ENCODE measurements around the gene RFC4.
"Not testable (repeated sequence)": the region's sequence is repeated elsewhere in the genome, so short reads cannot be mapped to it uniquely, and the experiment has no call there.

RFC4 gene, protein sequence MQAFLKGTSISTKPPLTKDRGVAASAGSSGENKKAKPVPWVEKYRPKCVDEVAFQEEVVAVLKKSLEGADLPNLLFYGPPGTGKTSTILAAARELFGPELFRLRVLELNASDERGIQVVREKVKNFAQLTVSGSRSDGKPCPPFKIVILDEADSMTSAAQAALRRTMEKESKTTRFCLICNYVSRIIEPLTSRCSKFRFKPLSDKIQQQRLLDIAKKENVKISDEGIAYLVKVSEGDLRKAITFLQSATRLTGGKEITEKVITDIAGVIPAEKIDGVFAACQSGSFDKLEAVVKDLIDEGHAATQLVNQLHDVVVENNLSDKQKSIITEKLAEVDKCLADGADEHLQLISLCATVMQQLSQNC

DNA sequence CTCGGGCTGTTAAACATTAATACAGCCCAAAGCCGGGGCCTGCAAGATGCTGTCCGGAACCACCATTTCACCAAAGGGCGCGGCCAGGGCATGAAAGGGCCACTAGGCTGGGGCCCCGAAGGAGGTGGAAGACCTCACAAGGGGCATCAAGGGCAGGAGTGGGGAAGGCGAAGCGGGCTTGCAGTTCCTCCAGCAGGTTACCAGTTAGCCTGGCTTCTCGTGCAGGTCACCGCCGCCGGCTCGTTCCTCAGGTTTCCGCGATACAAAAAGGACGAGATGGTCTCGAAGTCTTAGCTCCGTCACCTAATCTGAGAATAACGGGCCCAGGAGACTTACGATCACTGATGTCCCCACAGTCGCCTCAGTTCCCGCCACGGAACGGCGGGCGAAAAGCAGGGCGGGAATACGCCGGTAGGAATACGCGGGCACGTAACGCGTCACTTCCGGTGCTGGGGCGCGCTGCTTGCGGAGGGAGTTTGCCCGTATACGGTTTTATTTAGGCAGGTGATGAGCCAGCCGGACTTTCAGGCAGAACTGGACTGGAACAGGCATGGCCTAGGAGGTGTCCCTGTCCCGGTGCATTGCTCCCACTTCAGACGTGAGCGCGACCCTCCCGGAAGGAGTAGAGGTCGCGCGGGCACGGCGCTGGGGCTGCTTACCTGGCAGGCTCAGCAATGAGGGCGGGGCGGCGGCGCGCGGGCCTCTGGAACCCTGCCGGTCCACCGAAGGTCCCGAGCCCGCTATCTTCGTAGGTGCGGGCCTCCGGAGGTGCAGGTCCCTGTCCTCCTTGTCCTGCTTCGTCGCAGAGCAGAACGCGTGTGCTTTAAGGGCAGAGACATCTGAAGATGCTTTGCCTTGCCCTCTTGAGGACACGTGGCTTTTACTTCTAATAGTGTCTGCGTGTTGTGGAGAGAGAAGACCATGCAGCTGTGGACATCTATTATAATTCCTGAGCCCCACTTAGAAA lies at the start of gene RFC4:
TSS of gene RFC4 (minus strand) at position 394 of the 967 bp plus-strand sequence. CDS start 1,769 bp downstream, outside the sequence.
- peak; percentile 77 to 83 for DNase-seq

DNA sequence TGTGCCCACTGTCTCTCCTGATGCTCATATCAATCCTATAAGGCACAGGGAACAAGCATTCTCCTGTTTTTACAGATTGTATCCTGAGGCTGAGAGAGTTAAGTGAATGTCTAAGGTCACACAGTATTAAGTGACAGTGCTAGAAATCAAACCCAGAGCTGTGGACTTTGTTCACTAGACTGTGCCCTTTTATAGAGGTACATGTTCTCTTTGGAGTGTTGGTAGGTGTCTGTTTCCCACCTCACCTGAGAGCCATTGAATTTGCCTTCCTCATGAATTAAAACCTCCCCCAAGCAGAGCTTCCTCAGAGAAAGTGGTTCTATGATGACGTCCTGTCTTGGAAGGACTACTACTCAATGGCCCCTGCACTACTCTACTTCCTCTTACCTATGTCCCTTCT lies 48.7 kb upstream of the RFC4 start:
- no peak for DNase-seq

DNA sequence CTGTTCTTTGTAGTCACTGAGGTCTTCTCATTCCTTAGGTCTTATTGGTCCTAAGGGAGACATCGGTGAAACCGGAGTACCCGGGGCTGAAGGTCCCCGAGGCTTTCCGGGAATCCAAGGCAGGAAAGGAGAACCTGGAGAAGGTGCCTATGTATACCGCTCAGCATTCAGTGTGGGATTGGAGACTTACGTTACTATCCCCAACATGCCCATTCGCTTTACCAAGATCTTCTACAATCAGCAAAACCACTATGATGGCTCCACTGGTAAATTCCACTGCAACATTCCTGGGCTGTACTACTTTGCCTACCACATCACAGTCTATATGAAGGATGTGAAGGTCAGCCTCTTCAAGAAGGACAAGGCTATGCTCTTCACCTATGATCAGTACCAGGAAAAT lies 47.9 kb upstream of the RFC4 start:
- DNase-seq, result no peak

DNA sequence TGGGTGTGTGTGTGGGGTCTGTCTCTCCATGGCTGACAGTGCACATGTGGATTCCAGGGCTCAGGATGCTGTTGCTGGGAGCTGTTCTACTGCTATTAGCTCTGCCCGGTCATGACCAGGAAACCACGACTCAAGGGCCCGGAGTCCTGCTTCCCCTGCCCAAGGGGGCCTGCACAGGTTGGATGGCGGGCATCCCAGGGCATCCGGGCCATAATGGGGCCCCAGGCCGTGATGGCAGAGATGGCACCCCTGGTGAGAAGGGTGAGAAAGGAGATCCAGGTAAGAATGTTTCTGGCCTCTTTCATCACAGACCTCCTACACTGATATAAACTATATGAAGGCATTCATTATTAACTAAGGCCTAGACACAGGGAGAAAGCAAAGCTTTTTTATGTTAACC lies 46.7 kb upstream of the RFC4 start:
- no peak for DNase-seq

DNA sequence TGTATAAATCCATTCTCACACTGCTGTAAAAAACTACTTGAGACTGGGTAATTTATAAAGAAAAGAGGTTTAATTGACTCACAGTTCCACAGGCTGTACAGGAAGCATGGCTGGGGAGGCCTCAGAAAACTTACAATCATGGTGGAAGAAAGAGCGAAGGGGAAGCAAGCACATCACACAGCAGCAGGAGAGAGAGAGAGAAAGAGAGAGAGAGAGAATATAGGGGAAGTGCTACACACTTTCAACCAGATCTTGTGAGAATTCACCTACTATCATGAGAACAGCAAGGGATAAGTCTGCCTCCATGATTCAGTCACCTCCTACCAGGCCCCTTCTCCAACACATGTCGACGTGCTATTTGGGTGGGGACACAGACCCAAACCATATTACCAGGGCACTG lies 45.6 kb upstream of the RFC4 start:
- not testable (repeated sequence) for DNase-seq

DNA sequence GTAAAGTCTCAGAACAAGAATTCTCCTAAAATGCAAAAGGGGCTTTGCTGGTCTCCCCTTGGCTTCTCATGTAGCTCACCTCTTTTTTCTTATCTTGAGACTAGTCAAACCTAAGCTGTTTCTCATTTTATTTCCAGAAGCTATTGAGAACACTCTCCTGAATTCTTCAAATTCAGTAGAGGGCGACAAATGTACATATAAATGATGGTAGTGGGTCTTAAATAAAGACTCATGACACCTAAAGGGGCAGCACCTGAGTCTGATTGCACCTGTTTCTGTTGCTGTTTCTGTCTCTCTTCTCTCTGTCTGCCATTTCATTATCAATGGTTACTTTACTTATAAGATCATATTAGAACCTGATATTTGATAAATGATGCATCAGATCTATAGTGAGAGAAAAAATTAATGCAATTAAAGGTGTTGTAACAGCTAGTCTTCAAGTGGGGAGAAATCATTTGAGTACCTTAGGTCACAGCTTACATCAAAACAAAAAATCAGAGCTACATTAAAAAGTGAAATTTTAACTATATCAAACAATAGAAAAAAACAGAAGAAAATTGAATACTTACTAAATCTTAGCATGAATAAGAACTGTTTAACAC lies 43.2 kb upstream of the RFC4 start:
- peak; percentile 28 to 77 for DNase-seq

DNA sequence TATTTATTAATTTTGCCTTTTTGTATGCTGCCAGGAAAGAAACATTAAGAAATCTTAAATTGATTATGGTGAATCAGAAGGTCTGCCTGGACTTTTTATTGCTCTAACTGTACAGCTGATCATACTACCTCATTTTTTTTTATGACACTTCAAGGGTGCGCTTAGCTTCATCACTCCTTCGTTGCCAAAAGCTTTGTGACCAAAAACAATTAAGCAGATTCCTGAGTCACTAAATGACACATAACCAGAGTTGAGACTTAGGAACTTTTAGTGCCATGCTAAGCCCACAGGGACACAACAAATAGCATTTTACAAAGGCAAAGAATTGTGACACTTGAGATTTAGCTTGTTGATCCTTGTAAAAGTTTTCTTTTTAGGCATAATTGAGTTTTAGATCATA lies 41.2 kb upstream of the RFC4 start:
- DNase-seq, result no peak

DNA sequence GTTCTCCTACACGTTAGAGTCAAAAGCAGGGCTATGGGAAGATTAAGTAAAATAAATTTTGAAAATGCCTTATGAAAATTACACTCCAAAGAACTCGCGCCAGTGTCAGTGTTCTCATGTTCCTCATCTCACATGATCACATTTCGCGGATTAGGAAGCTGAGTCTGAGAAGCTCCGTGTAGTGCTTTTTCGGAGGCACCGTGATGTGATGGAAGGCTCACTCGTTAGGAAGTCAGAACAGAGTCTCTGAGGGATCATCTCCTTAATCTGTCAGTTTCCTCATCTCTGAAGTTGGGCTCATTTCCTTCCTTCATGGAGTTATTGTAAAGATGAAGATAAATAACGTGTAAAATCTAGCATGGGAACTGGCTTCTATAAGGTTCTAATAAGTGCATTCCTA lies 39.5 kb upstream of the RFC4 start:
- DNase-seq, result no peak

DNA sequence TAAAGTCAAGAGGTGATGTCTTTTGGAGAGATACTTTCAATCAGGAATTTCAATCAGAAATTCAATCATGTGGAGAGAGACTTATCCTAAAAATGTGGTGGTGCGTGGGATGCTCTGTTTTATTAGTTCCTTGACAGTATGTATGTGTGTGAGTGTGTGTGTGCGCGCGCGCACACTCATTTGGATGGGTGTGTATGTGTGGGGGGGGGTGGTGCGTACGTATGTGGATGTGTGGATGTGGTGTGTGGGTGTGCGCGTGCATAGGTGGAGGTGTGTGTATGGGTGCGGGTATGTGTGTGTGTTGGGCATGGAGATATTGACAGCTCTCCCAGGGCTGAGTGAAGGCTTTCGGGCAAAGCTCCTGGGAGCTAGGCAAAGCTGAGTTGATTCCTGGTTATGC lies 38.6 kb upstream of the RFC4 start:
- no peak for DNase-seq

DNA sequence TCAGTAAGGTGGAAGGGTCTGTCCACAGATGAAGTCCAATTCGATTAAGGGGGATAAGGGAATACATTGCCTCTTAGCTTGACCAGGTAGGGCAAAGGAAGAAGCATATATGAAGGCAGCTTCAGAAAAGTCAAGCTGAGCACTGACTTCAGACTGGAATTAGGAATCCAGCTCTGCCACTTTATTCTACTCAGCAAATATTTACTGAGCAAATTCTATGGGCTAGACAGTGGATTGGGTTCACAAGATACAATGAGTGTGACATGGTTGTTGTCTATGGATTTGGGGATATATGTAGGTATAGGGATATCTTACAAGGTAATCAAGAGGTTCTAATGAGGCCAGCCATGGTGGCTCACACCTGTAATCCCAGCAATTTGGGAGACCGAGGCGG lies 36.8 kb upstream of the RFC4 start:
- DNase-seq, result no peak

DNA sequence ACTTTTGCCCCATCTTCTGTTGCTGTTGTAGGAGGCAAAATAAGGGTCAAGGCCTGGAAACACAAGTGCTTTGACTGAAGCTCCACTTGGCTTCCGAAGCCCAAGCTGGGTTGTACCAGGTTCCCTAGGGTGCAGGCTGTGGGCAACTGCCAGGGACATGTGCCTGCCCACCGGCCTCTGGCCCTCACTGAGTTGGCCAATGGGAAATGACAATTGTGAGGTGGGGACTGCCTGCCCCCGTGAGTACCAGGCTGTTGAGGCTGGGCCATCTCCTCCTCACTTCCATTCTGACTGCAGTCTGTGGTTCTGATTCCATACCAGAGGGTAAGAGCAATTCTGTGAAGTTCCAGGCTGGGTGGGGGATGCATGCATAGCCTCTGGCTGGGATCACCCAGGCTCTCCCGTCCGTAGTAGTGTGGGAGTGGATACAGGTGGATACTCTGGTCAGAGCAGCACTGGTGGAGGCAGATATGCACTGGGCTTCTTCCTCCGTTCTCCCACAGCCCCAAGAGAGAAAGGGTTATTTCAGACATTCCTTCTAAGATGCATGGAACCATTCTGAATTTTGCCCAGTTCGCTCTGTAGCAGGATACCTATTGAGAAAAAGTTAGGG lies 36.2 kb upstream of the RFC4 start, which contains the start of gene ADIPOQ:
TSS of gene ADIPOQ (plus strand) at position 285 of the 613 bp plus-strand sequence. CDS start 10,349 bp downstream, outside the sequence.
- no peak for DNase-seq

DNA sequence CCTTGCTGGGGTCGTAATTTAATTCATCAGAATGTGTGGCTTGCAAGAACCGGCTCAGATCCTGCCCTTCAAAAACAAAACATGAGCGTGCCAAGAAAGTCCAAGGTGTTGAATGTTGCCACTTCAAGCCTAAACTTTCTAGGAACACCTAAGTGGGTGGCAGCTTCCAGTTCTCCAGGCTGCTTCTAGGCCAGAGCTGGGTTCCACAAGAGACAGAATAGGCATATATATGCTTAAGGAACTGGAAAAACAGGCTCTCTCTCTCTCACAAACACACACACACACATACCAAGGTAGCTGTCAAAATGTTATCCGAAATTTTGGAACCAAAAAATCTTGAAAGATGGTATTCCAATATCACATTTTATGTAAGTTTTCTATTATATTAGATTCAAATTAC lies 35.3 kb upstream of the RFC4 start:
- DNase-seq, result no peak

DNA sequence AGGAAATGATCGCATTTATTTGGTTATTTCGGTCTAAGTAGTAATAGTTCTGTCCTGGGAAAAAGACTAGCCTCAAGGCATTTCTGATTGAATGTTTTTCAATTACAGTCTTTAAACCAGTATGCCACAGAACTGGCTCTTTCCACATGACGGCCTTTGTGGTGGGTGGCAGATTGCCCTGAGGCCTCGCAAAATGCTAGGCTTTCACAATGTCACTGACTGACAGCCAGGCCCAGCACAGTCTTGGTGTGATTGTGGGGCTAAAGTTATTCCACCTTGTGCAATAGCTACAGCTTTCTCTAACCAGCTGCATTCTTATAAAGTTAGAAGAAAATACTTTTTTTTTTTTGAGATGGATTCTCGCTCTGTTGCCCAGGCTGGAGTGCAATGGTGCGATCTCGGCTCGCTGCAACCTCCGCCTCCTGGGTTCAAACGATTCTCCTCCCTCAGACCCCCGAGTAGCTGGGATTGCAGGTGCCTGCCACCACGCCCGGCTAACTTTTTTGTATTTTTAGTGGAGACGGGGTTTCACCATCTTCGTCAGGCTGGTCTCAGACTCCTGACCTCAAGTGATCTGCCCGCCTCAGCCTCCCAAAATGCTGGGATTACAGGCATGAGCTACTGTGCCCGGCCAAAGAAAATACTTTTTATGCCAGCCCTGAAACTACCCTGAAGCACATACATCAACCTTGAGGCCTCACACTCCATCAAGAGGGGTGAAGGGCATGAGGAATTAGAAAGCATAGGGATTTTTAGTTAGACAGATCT lies 33.8 kb upstream of the RFC4 start:
- no peak for DNase-seq

DNA sequence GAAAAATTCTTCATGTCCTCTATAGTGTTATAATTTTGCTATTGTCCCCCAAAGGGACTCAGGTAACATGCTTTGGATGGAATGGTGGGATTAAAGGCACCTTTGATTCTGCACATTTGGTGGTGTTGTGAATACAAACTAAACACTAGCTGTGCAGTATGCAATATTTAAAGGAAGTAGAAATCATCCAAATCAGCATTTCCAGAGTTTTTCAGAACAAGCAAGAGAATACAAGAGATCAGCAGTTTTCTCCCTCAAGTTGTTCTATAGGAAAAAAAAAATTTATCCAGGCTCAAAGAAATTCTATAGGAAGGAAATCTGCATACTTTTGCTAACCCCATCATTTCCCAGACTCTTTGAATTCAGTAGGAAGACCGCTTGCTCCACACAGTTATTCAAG lies 26.0 kb upstream of the RFC4 start:
- no peak for DNase-seq

DNA sequence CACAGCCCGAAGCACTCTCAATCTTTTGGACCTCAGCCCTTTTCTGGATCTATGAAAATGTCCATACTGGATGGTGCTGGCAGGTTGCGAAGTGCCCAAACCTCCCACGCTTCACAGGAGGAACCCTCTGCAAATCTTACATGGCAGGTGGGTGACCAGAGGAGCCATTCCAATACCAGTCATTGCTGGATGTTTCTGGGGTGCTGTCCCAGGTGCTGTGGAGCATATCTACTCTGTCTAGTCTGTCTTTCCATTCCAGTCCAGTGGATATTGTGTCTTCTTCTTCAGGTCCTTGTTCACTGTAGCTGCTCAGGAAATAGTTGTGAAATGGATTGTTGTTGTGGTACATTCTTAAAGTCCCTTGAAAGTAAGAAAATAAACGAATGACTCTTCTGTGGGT lies 25.5 kb upstream of the RFC4 start:
- no peak for DNase-seq

DNA sequence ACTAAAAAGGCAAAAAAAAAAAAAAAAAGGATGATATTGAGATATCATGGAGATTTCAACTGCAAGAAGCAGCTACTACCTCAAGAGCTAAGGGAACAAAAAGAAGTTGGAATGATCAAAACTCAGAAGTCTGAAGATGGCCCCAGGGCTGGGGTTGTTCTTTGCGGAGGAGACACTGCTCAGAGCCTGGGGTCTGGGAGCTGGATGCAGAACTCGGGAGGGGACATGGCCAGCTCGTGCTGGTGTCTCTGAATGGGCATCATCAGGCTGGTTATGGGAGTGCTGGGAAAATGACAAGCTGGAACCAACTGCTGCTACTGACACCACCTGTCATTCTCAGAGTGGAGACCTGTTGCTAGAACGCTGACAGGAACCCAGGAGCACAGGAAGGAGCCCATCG lies 22.1 kb upstream of the RFC4 start:
- no peak for DNase-seq

DNA sequence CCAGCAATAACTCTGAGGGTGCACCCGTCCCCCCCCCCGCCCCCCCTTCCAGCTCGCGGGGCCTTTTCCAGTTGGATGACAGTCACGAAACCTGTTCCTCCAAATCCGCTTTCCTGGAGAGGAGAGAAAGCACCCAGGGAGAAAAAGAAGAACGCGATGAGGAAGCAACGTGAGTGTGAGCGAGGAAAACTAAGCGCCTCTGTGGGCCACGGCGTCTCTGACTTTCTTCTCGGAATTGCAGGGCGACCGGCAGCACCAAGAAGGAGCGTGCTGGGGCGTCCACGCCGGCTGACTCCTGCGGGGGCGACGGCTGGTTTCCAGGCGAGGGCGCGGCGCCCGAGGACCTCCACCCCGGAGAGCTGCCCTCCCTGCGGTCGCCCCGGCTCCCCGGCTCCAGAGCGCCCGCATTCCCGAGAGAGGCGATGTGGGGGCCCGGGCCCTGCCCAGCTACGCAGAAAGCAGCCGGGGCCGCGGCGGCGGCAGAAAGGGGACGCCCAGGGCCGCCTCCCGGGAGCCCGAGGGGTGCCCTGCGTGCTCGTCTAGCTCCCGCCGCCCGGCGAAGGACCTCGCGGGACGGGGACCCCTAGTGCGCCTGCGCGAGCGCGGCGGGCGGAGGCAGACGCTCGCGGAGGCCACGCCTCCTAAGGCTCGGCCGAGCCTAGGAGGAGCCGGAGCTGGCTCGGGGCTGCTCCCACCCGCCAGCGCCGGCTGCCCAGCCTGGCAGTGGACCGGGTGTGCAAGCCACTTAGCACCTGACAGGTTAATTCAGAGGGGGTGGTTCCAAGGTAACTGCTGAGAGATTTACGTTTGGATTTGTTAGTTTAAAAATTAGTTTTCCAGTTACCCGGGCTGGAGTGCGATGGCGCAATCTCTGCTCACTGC lies 20.9 kb upstream of the RFC4 start:
- DNase-seq, result peak; percentile 87 to 88

DNA sequence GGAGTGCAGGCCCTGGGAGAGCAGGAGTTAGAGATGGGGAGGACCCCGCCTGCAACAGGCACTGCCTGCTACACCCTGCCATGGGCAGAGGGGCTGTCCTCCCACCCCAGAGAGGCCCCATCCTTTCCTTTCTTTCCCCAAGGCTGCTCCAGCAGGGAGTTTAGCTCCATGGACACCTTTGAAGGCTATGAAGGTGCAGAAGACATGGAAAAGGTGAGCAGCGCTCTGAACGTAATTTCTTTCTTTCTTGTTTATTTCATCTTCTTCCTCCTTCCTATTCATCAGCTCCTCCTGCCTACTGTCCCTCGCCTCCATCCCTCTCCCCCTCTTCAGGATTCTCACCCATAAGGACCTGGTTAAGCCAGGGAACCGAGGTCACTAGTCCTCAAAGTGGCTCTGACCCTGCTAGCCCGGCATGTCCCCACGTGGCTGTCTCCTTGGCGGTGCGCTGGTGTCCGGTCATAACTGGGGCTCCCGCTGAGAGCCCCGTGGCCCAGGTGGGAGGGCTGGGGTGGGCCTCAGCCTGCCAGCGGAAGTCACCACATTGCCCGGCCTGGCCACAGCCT lies 20.2 kb upstream of the RFC4 start:
- no peak for DNase-seq

DNA sequence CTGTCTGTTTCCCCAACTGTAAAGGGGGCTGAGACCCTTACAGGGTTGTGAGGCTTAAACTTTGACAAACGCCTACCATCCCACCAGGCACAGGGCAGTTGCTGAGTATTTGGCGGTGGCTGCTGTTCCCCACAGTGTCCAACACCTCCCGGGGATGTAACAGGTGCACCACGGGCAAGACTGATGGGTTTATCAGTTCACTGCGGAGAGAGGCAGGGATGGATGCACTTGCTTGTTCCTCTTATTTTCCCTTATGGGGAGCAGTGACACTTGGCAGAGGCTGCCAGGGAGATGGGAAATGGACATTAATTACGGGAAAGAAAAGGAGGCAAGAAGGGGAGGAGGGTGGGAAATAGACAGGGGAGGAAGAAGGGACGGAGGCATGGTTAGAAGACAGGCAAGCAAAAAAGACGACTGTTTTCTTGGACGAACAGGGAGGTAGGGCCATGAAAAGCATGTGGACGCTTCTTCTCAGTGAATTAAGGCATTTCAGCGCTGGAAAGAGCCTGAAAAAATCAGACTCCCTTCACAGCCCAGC lies 19.7 kb upstream of the RFC4 start:
- no peak for DNase-seq

DNA sequence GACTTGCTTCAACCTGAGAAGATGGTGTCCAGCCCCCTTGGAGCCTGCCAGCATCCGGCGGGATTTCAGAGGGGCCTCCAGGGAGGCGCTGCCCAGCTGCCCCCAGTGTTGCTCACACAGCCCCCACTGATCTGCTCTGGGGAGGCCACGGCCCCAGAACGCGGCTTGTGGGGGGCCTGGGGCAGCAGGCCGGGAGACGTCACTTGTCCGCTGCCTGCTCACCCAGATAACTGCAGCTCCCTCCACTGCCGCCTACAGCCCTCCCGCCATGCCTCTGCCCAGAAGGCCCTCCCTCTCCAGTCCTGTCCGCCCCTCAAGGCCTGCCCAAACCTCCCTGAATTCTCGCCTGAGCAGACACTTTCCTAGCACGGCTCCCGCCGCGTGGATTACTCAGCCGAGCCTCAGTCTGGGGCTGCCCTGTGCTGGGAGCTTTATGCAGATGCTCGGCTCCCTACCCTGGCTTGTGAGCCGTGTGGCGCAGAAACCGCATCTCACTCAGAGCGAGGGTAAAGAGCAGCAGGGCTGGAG lies 19.1 kb upstream of the RFC4 start:
- no peak for DNase-seq
